PFSK-1 (cell line): ENCODE data around the gene KSR2.

Source experiments
- POLR2AphosphoS5 ChIP-seq: IDR thresholded peaks from 2 replicates; pipeline ENCODE4 v1.6.1; 2012; ENCODE audit warnings: low read depth, mild to moderate bottlenecking, control low read depth, low read length, moderate library complexity
- SIN3A ChIP-seq: IDR thresholded peaks from 2 replicates; pipeline ENCODE4 v1.6.1; 2012; ENCODE audit warnings: mild to moderate bottlenecking, low read length, moderate library complexity, borderline replicate concordance; ENCODE audit not compliant: insufficient read depth

DNA sequence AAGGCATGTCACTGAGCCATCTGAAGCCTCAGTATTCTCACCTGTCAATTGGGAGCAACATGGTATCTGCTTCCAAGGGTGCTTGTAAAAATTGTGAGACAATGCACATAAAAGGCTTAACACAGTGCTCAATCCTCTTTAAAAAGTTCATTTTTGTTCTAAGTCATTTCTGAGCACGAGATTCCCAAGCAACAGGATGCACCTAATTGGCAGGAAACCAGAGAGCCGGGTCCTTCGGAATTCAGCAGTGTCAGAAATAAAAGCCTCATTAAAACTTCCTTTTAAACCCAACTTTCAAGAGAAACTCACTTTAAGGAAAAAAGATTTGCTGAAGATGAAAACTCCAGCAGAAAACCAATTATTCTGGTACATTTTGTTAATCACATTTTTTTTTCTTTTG is 494.9 kb downstream of the KSR2 start:
- TF ChIP-seq SIN3A (no peak), POLR2AphosphoS5 (no peak)
